HAP-1 (cell line): ENCODE measurements around the gene PRELID2.

Experiments
- DNase-seq, 2 experiments: peaks; one replicate each; pipeline ENCODE4 v3.0.0-alpha.2; 2016 to 2020; ENCODE audit warnings: low spot score in 2 of 2
- H3K27me3 ChIP-seq: fragments of 250-450 bp; sonication (Bioruptor Pico); 2 replicates; pipeline ENCODE4 v1.5.1; 2020; ENCODE audit warnings: low read depth, mild to moderate bottlenecking, moderate library complexity
- H3K36me3 ChIP-seq: fragments of 250-450 bp; sonication (Bioruptor Pico); replicated peaks from 2 replicates; pipeline ENCODE4 v1.5.1; 2020; ENCODE audit warnings: mild to moderate bottlenecking
- H3K4me1 ChIP-seq: fragments of 250-450 bp; sonication (Bioruptor Pico); 2 replicates; pipeline ENCODE4 v1.5.1; 2020; ENCODE audit warnings: mild to moderate bottlenecking
- H3K4me3 ChIP-seq: fragments of 250-450 bp; sonication (Bioruptor Pico); 2 replicates; pipeline ENCODE4 v1.5.1; 2020; ENCODE audit warnings: mild to moderate bottlenecking, moderate library complexity
- H3K9me3 ChIP-seq: fragments of 250-450 bp; sonication (Bioruptor Pico); 2 replicates; pipeline ENCODE4 v1.5.1; 2020; ENCODE audit warnings: mild to moderate bottlenecking, moderate library complexity
- in situ Hi-C: fragments of 300-500 bp; cut with MboI; formaldehyde crosslinking; loops from 3 replicates; pipeline ENCODE4 v1.14.3; 2020; ENCODE audit warnings: low sequenced_read_pairs, inconsistent platforms, mixed read lengths

The PRELID2 gene

GRCh38 chr5:145833631-145834200 lies 1.4 kb downstream of the PRELID2 start:
- Histone ChIP-seq H3K4me1 (peaks cover 21% of the 10 kb centered on the region), H3K27me3 (no peaks in the 10 kb centered on the region), H3K9me3 (no peaks in the 10 kb centered on the region), H3K4me3 (no peak overlapping the region), H3K36me3 (no peaks in the 10 kb centered on the region)
- no peak for DNase-seq
- in situ Hi-C loops = loop anchor here (10.0 to 25.0 kb wide), 2 partner anchors 211 to 1596 kb away; no protein-coding TSS in a partner anchor

DNA sequence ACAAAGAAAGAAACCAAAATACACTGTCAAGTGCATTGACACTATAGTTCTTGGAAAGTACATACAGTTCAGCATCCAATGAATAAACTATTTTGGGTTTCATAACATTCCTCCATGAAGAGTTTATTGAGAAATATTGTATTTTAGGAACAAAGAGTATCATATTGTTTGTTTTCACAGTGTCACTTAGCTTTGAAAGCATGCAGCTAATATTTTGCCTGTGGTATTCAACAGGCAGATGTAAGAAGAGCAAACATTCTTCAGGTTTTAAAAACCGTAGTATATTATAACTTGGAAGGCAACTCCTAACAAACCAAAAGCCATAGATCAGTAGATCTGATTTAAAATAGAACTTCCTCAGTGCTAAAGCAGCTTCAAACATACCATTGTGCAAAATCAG lies 4.5 kb downstream of the PRELID2 start:
- Histone ChIP-seq H3K36me3 (no peaks in the 10 kb centered on the region), H3K9me3 (no peaks in the 10 kb centered on the region), H3K4me1 (peaks cover 29% of the 10 kb centered on the region), H3K4me3 (no peak overlapping the region), H3K27me3 (no peaks in the 10 kb centered on the region)
- no peak for DNase-seq
- in situ Hi-C loops = loop anchor here (10.0 to 25.0 kb wide), 2 partner anchors 214 to 1593 kb away; no protein-coding TSS in a partner anchor

- Histone ChIP-seq H3K4me3 (no peak overlapping the region), H3K4me1 (peaks cover 26% of the 10 kb centered on the region), H3K9me3 (no peaks in the 10 kb centered on the region), H3K27me3 (no peaks in the 10 kb centered on the region), H3K36me3 (no peaks in the 10 kb centered on the region)
- DNase-seq = peak; percentile 33 to 44
- in situ Hi-C loops = loop anchor here (10.0 to 25.0 kb wide), 2 partner anchors 215 to 1593 kb away; no protein-coding TSS in a partner anchor
Observed at GRCh38 chr5:145829708-145830361, 5.3 kb downstream of the PRELID2 start.

- in situ Hi-C loops = loop anchor here (25.0 kb wide), 1 partner anchor 1590 kb away; no protein-coding TSS in a partner anchor
- H3K27me3 ChIP-seq = no peaks in the 10 kb centered on the region
- no peaks in the 10 kb centered on the region for H3K36me3 ChIP-seq
- H3K4me3 ChIP-seq = no peak overlapping the region
- H3K9me3 ChIP-seq = no peaks in the 10 kb centered on the region
- H3K4me1 ChIP-seq = peaks cover 23% of the 10 kb centered on the region
- no peak for DNase-seq
Observed at GRCh38 chr5:145826895-145827674, 8.1 kb downstream of the PRELID2 start.

- Histone ChIP-seq H3K4me1 (peaks cover 23% of the 10 kb centered on the region), H3K9me3 (no peaks in the 10 kb centered on the region), H3K27me3 (no peaks in the 10 kb centered on the region), H3K4me3 (no peak overlapping the region), H3K36me3 (no peaks in the 10 kb centered on the region)
- DNase-seq = peak in 1 of 2 experiments; percentile 72
- in situ Hi-C loops = loop anchor here (25.0 kb wide), 1 partner anchor 1588 kb away; no protein-coding TSS in a partner anchor
Observed at GRCh38 chr5:145825751-145826180, 9.4 kb downstream of the PRELID2 start.

DNA sequence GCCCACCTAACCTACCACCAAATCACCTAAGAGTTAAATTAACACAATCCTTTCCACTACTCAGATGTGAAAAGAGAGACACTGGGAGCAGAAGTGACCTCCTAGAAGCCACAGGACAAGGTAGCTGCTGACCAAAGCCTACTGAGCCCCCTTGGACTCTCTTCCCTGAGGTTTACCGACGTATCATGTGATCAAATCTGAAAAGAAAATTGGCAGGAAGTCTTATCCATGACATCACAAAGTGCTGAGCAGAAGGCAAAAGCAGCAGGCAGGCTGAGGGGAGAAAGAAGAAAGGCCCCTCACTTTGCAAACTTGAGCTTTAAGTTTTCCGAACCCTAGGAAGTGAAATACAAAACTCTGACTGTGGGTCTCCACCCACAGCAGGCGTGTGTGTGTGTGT lies 11.1 kb downstream of the PRELID2 start:
- in situ Hi-C loops = no loop called here
- no peaks in the 10 kb centered on the region for H3K27me3 ChIP-seq
- H3K9me3 ChIP-seq = no peaks in the 10 kb centered on the region
- no peak for DNase-seq
- H3K4me3 ChIP-seq = no peak overlapping the region
- peaks cover 10% of the 10 kb centered on the region for H3K4me1 ChIP-seq
- no peaks in the 10 kb centered on the region for H3K36me3 ChIP-seq

GRCh38 chr5:145818604-145819003 lies 16.5 kb downstream of the PRELID2 start:
- H3K9me3 ChIP-seq = no peaks in the 10 kb centered on the region
- H3K27me3 ChIP-seq = no peaks in the 10 kb centered on the region
- no peaks in the 10 kb centered on the region; the same call in 1 of the 2 replicates for H3K36me3 ChIP-seq
- in situ Hi-C loops = no loop called here
- H3K4me1 ChIP-seq = no peaks in the 10 kb centered on the region
- no peak overlapping the region for H3K4me3 ChIP-seq
- DNase-seq = no peak

DNA sequence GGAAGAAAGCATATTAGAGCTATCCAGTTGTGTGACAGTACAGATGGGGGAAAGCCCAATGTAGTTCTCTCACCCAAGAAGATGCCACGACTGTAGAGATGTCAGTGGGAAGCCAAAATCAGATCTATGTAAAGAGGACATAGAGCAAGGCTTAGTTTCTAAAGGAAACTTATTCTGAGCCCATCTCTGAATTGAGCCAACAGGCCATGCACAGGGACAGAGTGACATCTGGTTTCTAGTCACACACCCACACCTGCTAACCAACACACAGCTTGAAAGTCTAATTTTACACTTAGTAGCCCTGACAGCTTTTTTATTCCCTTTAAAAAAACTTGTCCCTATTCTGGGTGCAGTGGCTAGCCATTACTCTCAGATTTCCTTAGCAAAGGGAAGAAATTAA lies 22.3 kb downstream of the PRELID2 start:
- Histone ChIP-seq H3K27me3 (no peaks in the 10 kb centered on the region), H3K4me1 (no peaks in the 10 kb centered on the region), H3K36me3 (no peaks in the 10 kb centered on the region), H3K4me3 (no peak overlapping the region), H3K9me3 (no peaks in the 10 kb centered on the region)
- in situ Hi-C loops = no loop called here
- DNase-seq = no peak

- Histone ChIP-seq H3K4me1 (no peaks in the 10 kb centered on the region), H3K9me3 (no peaks in the 10 kb centered on the region), H3K36me3 (no peaks in the 10 kb centered on the region; the same call in 1 of the 2 replicates), H3K4me3 (no peak overlapping the region), H3K27me3 (no peaks in the 10 kb centered on the region)
- no peak for DNase-seq
- in situ Hi-C loops = no loop called here
Observed at GRCh38 chr5:145811834-145812625, 23.1 kb downstream of the PRELID2 start.

- Histone ChIP-seq H3K9me3 (no peaks in the 10 kb centered on the region), H3K27me3 (no peaks in the 10 kb centered on the region), H3K4me3 (no peak overlapping the region), H3K36me3 (no peaks in the 10 kb centered on the region; the same call in 1 of the 2 replicates), H3K4me1 (no peaks in the 10 kb centered on the region)
- in situ Hi-C loops = no loop called here
- no peak for DNase-seq
Observed at GRCh38 chr5:145806923-145807322, 28.2 kb downstream of the PRELID2 start.

- H3K27me3 ChIP-seq = no peaks in the 10 kb centered on the region
- H3K4me3 ChIP-seq = no peak overlapping the region
- H3K9me3 ChIP-seq = no peaks in the 10 kb centered on the region
- H3K4me1 ChIP-seq = no peaks in the 10 kb centered on the region
- no peak for DNase-seq
- no peaks in the 10 kb centered on the region; the same call in 1 of the 2 replicates for H3K36me3 ChIP-seq
- in situ Hi-C loops = no loop called here
Observed at GRCh38 chr5:145805819-145806218, 29.3 kb downstream of the PRELID2 start.

DNA sequence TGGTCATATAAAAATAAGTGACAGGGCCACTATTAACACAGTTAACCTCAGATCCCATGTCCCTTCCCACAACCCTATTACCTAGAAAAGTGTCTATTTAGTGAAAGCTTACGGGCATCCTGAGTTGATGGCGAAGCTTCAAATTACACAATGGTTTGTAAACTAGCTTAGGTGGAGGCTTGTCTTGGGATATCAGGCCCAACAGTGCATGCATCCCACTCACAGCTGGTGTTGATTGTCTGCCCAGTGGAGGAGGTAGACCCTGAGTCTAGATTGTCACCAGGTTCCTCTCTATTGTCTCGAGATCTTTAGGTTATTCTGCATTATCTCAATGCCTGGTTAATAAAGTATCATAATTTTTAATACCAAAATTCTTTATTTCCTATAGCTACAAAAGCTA lies 30.4 kb downstream of the PRELID2 start:
- in situ Hi-C loops = no loop called here

More for the DNA sequence above, 30.4 kb downstream of the PRELID2 start:
- DNase-seq = no peak
- Histone ChIP-seq H3K4me3 (no peak overlapping the region), H3K9me3 (no peaks in the 10 kb centered on the region), H3K27me3 (no peaks in the 10 kb centered on the region), H3K36me3 (no peaks in the 10 kb centered on the region; the same call in 1 of the 2 replicates), H3K4me1 (no peaks in the 10 kb centered on the region)
